Mucosa of rectum (tissue), 2 donors: ENCODE data around the gene PDXK.

Experiments
- H3K27ac ChIP-seq, 2 donors: one replicate each; pipeline ENCODE4 v1.7.0; 2013; ENCODE audit warnings: inconsistent platforms in 2 of 2, low read depth in 2 of 2, low read length in 2 of 2
- H3K27me3 ChIP-seq, 2 donors: one replicate each; pipeline ENCODE4 v1.7.0; 2013; ENCODE audit warnings: low read length in 2 of 2; ENCODE audit not compliant: control insufficient read depth in 2 of 2, insufficient read depth in 2 of 2
- H3K36me3 ChIP-seq, 2 donors: one replicate each; pipeline ENCODE4 v1.7.0; 2013; ENCODE audit warnings: low read length in 2 of 2; ENCODE audit not compliant: control insufficient read depth in 2 of 2, insufficient read depth in 2 of 2
- H3K4me1 ChIP-seq, 2 donors: one replicate each; pipeline ENCODE4 v1.7.0; 2013; ENCODE audit warnings: low read length in 2 of 2, mild to moderate bottlenecking in 1 of 2; ENCODE audit not compliant: control insufficient read depth in 2 of 2, insufficient read depth in 2 of 2
- H3K4me3 ChIP-seq, 2 donors: one replicate each; pipeline ENCODE4 v1.7.0; 2013; ENCODE audit warnings: low read length in 2 of 2
- H3K9ac ChIP-seq, 2 donors: one replicate each; pipeline ENCODE4 v1.7.0; 2013; ENCODE audit warnings: low read length in 2 of 2, low read depth in 1 of 2, mild to moderate bottlenecking in 1 of 2
- H3K9me3 ChIP-seq, 2 donors: one replicate each; pipeline ENCODE4 v1.7.0; 2013; ENCODE audit warnings: low read length in 2 of 2; ENCODE audit not compliant: control insufficient read depth in 2 of 2
- donor health status: healthy.
- donor health status: Normal muscosa, but diverticular disease.

Gene PDXK

DNA sequence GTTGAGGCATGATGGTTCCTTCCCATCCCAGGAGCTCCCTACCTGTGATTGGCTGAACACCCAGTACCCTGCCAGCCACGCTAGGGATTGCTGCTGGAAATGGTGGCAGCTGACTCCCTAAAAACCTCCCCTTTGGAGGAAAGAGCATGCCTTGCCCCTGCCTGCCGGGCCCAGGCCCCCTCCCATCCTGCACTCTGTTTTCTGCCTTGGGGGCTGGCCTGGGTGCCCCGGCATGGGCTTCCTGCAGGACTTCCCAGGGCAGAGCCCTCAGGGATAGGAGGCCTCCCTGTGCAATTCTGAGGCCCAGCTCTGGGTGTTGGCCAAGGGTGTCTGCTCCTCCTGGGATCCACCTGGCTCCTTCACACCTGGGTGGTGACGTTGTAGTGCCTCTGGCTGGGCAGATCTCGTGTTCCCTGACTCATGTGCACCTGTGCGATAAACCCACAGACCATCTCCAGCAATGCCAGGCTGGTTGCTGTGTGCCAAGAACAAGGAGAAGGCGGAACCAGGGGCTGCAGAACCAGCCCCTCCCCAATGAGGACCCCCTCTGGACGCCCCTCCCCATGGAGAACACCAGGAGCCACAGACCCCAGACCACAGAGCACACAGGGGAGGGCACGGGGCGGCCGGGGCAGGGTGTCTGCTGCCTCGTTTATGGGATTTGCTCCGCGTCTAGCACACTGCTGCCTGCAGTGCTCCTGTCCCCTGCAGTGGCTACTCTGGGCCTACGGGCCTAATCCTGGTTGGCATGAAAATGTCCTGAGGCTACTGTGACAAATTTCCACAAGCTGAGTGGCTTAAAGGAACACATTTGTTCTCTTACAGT lies 43.6 kb downstream of the PDXK start:
- H3K9me3 ChIP-seq, result no peaks in the 10 kb centered on the region
- peaks cover 17 to 22% of the 10 kb centered on the region in 2 donors for H3K36me3 ChIP-seq
- peaks cover 8 to 10% of the 10 kb centered on the region in 2 donors for H3K4me1 ChIP-seq
- H3K27ac ChIP-seq, result no peak overlapping the region
- H3K27me3 ChIP-seq, result no peaks in the 10 kb centered on the region
- H3K9ac ChIP-seq, result no peak overlapping the region
- H3K4me3 ChIP-seq, result no peak overlapping the region

DNA sequence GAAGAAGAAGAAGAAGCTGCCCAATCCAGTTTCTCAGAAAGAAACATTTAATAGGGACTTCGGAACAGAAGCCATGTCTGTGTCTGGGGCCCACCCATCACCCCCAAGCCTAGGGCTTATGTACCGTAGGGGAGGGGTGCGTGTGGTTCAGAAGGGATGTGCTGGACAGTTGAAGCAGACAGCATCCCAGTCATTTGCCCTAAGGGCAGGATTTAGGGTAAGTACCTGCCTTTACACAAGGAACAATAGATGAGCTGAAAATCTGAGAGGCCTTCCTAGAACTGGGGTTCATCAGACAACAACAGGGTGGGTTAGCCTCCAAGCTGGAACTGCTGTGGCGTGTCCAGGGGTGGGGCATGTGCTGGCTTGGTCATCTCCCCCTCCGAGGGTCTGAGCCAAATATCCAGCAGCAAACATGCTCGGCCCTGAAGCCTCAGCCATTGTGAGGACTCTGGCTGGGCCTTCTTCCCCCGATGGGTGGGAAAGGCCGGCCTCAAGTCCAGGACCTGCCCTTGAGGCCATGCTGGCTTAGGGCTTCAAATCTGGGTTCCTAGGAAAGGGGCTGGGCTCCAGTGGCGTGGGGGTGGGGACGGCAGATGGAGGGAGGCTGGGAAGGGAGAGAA lies 45.1 kb downstream of the PDXK start:
- H3K36me3 ChIP-seq, result peaks cover 14 to 16% of the 10 kb centered on the region in 2 donors
- no peaks in the 10 kb centered on the region for H3K9me3 ChIP-seq
- H3K4me3 ChIP-seq, result no peak overlapping the region
- H3K27ac ChIP-seq, result no peak overlapping the region
- H3K9ac ChIP-seq, result no peak overlapping the region
- peaks cover 14 to 19% of the 10 kb centered on the region in 2 donors for H3K4me1 ChIP-seq
- H3K27me3 ChIP-seq, result no peaks in the 10 kb centered on the region

DNA sequence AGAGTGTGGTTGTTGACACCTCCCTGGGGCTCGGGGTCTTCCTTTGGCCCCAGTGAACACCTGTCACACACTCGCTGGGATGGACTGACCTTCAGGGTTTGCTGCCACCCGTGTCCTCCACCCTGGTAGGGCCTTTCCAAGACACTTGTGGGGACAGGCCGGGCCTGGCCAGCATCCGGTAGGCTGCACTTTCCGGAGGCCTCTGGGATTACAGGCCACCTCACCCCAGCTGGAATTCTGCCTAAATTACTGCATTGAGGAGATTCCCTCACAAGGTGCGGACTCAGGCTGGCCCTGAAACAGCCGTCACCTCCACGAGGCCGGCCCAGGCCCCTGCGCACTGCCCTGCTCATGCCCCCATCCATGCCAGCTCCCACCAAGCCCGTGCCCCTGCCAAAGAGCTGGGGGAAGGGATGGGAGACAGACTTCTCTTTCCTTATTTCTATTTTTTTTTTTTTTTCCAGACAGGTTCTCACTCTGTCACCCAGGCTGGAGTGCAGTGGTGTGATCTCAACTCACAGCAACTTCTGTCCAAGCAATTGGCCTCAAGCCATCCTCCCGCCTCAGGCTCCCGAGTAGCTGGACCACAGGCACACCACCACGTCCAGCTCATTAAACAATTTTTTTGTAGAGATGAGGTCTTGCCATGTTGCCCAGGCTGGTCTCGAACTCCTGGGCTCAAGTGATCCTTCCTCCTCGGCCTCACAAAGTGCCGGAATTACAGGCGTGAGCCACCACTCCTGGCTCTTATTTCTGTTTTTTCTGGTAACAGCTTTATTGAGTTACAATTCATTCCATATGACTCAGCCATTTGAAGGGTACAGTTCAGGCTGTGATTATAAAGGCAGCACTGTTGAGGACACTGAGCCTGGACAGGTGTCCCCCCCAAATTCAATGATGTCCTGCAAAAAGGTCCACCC lies 45.9 kb downstream of the PDXK start:
- Histone ChIP-seq H3K4me3 (no peak overlapping the region), H3K9me3 (no peaks in the 10 kb centered on the region), H3K4me1 (peaks cover 14 to 19% of the 10 kb centered on the region in 2 donors), H3K27me3 (no peaks in the 10 kb centered on the region), H3K9ac (no peak overlapping the region), H3K27ac (no peak overlapping the region), H3K36me3 (peaks cover 9 to 13% of the 10 kb centered on the region in 2 donors)

DNA sequence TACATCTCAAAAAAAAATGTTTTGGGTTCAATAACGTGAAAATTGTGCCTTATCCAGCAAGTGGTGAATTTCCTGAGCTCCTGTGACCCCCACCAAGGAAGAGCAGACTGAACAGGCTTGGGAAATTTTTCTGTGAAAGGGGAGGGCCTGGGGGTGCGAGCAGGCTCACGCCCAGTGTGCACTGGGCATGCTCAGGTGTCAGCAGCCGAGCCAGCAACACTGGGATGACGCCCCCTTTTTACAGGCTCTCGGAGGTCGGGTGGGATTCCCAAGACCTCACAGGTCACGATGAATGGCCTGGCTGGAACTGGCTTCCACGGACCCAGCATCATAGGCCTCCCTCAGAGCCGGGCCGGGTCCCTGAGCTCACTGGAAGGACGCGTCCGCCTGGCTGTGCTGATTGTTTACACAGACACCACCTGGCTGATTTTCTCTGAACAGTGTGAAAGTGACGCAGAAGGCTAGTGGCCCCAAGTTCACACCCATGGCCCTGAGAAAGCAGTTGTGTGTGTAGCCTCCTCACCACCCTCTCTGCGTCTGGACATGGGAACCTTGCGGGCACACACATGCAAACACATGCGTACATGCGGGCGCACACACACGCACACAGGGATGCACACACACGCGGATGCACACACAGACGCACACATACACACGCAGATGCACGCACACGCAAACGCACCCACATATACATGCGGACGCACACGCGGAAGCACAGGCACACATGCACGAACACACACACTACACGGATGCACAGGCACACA lies 48.0 kb downstream of the PDXK start:
- Histone ChIP-seq H3K36me3 (peaks cover 0 to 2% of the 10 kb centered on the region in 2 donors), H3K9me3 (no peaks in the 10 kb centered on the region), H3K9ac (no peak overlapping the region), H3K4me1 (peaks cover 14 to 19% of the 10 kb centered on the region in 2 donors), H3K27me3 (no peaks in the 10 kb centered on the region), H3K27ac (no peak overlapping the region), H3K4me3 (no peak overlapping the region)

DNA sequence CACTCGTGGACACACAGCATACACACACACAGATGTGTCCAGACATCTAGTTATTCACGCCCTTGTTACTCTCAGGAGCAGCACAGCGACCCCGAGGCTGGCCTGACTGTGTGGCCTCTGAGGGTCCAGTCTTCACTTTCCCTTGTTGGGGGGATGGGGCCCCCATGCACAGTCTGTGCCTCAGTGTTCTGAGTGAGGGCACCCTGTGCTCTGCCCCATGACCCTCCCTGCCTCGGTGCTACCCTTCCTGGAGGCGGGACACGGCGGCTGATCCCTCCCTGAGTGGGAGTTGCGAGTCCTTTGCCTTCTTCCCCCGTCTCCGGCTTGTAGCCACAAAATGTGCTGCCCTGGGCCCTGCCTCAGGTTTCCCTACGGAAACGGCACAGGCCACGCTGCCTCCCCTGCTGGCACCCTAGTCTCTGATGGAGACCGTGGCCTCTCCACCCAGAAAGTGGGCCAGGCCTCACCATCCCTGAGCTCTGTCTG lies 48.6 kb downstream of the PDXK start:
- Histone ChIP-seq H3K27ac (peak overlapping the region; percentile 43 to 59), H3K9me3 (no peaks in the 10 kb centered on the region), H3K4me1 (peaks cover 14 to 19% of the 10 kb centered on the region in 2 donors), H3K27me3 (no peaks in the 10 kb centered on the region), H3K4me3 (no peak overlapping the region), H3K36me3 (no peaks in the 10 kb centered on the region), H3K9ac (peak overlapping the region in 1 of 2 donors; percentile 54)

- peak overlapping the region; percentile 52 to 59 for H3K27ac ChIP-seq
- H3K27me3 ChIP-seq, result no peaks in the 10 kb centered on the region
- H3K9ac ChIP-seq, result peak overlapping the region in 1 of 2 donors; percentile 54
- no peak overlapping the region for H3K4me3 ChIP-seq
- H3K9me3 ChIP-seq, result no peaks in the 10 kb centered on the region
- peaks cover 0 to 4% of the 10 kb centered on the region in 2 donors for H3K36me3 ChIP-seq
- H3K4me1 ChIP-seq, result peaks cover 14 to 19% of the 10 kb centered on the region in 2 donors
These were observed 49.3 kb downstream of the PDXK start for GRCh38 chr21:43767984-43768867.

GRCh38 chr21:43768868-43769167 lies 49.9 kb downstream of the PDXK start:
- H3K9me3 ChIP-seq, result no peaks in the 10 kb centered on the region
- no peak overlapping the region for H3K4me3 ChIP-seq
- H3K4me1 ChIP-seq, result peaks cover 14 to 19% of the 10 kb centered on the region in 2 donors
- peak overlapping the region in 1 of 2 donors; percentile 54 for H3K9ac ChIP-seq
- peaks cover 3 to 10% of the 10 kb centered on the region in 2 donors for H3K36me3 ChIP-seq
- H3K27me3 ChIP-seq, result no peaks in the 10 kb centered on the region
- H3K27ac ChIP-seq, result no peak overlapping the region

DNA sequence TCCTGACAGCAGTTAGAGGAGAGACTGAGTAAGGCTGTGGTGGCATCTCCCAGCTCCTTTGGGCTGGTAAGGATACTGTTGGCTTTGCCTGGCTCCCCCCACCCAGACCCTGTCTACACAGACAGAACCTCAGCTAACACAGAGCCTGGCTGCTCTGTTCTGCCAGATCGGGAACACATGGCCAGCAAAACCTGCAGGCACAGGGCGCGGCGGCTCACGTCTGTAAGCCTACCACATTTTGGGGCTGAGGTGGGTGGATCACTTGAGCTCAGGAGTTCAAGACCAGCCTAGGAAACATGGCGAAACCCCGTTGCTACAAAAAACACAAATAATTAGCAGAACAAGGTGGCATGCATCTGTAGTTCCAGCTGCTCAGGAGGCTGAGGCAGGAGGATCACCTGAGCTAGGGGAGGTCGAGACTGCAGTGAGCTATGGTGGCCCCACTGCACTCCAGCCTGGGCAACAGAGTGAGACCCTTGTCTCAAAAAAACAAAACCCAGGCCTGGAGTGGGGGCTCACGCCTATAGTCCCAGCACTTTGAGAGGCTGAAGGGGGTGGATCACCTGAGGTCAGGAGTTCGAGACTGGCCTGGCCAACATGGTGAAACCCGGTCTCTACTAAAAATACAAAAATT lies 50.5 kb downstream of the PDXK start:
- no peak overlapping the region for H3K4me3 ChIP-seq
- H3K9ac ChIP-seq, result no peak overlapping the region
- H3K9me3 ChIP-seq, result no peaks in the 10 kb centered on the region
- peaks cover 14 to 19% of the 10 kb centered on the region in 2 donors for H3K4me1 ChIP-seq
- H3K36me3 ChIP-seq, result peaks cover 9 to 16% of the 10 kb centered on the region in 2 donors
- no peaks in the 10 kb centered on the region for H3K27me3 ChIP-seq
- no peak overlapping the region for H3K27ac ChIP-seq
